GM19238 (cell line): ENCODE data around the gene NOD2.
A peak's percentile ranks its signal among the peaks of the same experiment; 100 is the strongest.

Experiments
- DNase-seq: peaks from one replicate; pipeline ENCODE4 v3.0.0; 2011; ENCODE audit warnings: low spot score; ENCODE audit not compliant: insufficient read length

NOD2 gene

GRCh38 chr16:50692999-50693781 is at the start of gene NOD2:
Gene NOD2 (plus strand): TSS chr16:50693606. CDS start chr16:50699496, 5,890 bp downstream.
- DNase-seq, result no peak

GRCh38 chr16:50644245-50644644 is 49.2 kb upstream of the NOD2 start:
- DNase-seq, result no peak

GRCh38 chr16:50644729-50645128 is 48.7 kb upstream of the NOD2 start:
- DNase-seq, result peak; percentile 31

GRCh38 chr16:50645563-50646220 is 47.7 kb upstream of the NOD2 start:
- DNase-seq, result no peak

GRCh38 chr16:50646345-50646744 is 47.1 kb upstream of the NOD2 start:
- DNase-seq, result no peak

- DNase-seq, result no peak
Observed at GRCh38 chr16:50651835-50652438, 41.5 kb upstream of the NOD2 start.

GRCh38 chr16:50652836-50653425 is 40.5 kb upstream of the NOD2 start:
- DNase-seq, result no peak

GRCh38 chr16:50653633-50654519 is 39.5 kb upstream of the NOD2 start:
- no peak for DNase-seq

GRCh38 chr16:50655558-50656055 is 37.8 kb upstream of the NOD2 start:
- DNase-seq, result no peak

GRCh38 chr16:50657241-50657640 is 36.2 kb upstream of the NOD2 start:
- DNase-seq, result no peak

GRCh38 chr16:50659806-50660205 is 33.6 kb upstream of the NOD2 start:
- no peak for DNase-seq

GRCh38 chr16:50662306-50662940 is 31.0 kb upstream of the NOD2 start:
- no peak for DNase-seq

- no peak for DNase-seq
Observed at GRCh38 chr16:50664270-50664669, 29.1 kb upstream of the NOD2 start.

GRCh38 chr16:50665128-50665878 is 28.1 kb upstream of the NOD2 start:
- DNase-seq, result peak; percentile 67

- peak; percentile 67 for DNase-seq
Observed at GRCh38 chr16:50666658-50667496, 26.5 kb upstream of the NOD2 start.

- no peak for DNase-seq
Observed at GRCh38 chr16:50667497-50668367, 25.7 kb upstream of the NOD2 start.

GRCh38 chr16:50668368-50669008 is 24.9 kb upstream of the NOD2 start:
- no peak for DNase-seq
